Parathyroid adenoma (tissue), 2 donors: ENCODE results near the gene EPB41L4B.

Experiments
- H2AFZ ChIP-seq: fragments of 300-600 bp; sonication (generic); one replicate; pipeline ENCODE4 v1.7.0; 2017; ENCODE audit warnings: antibody characterized with exemption, mild to moderate bottlenecking
- H3K27ac ChIP-seq: fragments of 300-600 bp; sonication (generic); one replicate; pipeline ENCODE4 v1.7.0; 2017
- H3K27me3 ChIP-seq: fragments of 300-600 bp; sonication (generic); one replicate; pipeline ENCODE4 v1.7.0; 2017; ENCODE audit warnings: low read length; ENCODE audit not compliant: control insufficient read depth, insufficient read depth
- H3K36me3 ChIP-seq: fragments of 300-600 bp; sonication (generic); one replicate; pipeline ENCODE4 v1.7.0; 2017; ENCODE audit warnings: low read length; ENCODE audit not compliant: control insufficient read depth, insufficient read depth
- H3K4me1 ChIP-seq: fragments of 300-600 bp; sonication (generic); one replicate; pipeline ENCODE4 v1.7.0; 2017; ENCODE audit warnings: control low read depth
- H3K4me2 ChIP-seq: fragments of 300-600 bp; sonication (generic); one replicate; pipeline ENCODE4 v1.7.0; 2017; ENCODE audit warnings: low read length
- H3K4me3 ChIP-seq: fragments of 300-600 bp; sonication (generic); one replicate; pipeline ENCODE4 v1.7.0; 2017; ENCODE audit warnings: low read depth, low read length
- H3K79me2 ChIP-seq: fragments of 300-600 bp; sonication (generic); one replicate; pipeline ENCODE4 v1.7.0; 2017; ENCODE audit warnings: control low read depth
- H3K9ac ChIP-seq: fragments of 300-600 bp; sonication (generic); one replicate; pipeline ENCODE4 v1.7.0; 2017; ENCODE audit warnings: mild to moderate bottlenecking
- H3K9me3 ChIP-seq: fragments of 300-600 bp; sonication (generic); one replicate; pipeline ENCODE4 v1.7.0; 2017; ENCODE audit warnings: low read length; ENCODE audit not compliant: control insufficient read depth
- CTCF ChIP-seq: fragments of 300-600 bp; sonication (generic); IDR thresholded peaks from one replicate; pipeline ENCODE4 v1.7.0; 2017; ENCODE audit warnings: antibody characterized with exemption, mild to moderate bottlenecking
- donor health status: primary hyperparathyroidism.

Gene EPB41L4B

GRCh38 chr9:109163194-109163593 lies 157.7 kb downstream of the EPB41L4B start:
- H3K27ac ChIP-seq: no peak overlapping the region
- TF ChIP-seq CTCF: no peak
- H2AFZ ChIP-seq: no peak overlapping the region
- H3K4me3 ChIP-seq: no peak overlapping the region
- no peaks in the 10 kb centered on the region for H3K36me3 ChIP-seq
- no peaks in the 10 kb centered on the region for H3K9me3 ChIP-seq
- H3K27me3 ChIP-seq: no peaks in the 10 kb centered on the region
- no peaks in the 10 kb centered on the region for H3K4me1 ChIP-seq
- H3K79me2 ChIP-seq: no peaks in the 10 kb centered on the region
- no peak overlapping the region for H3K4me2 ChIP-seq
- H3K9ac ChIP-seq: no peak overlapping the region

- H3K27me3 ChIP-seq: no peaks in the 10 kb centered on the region
- H2AFZ ChIP-seq: no peak overlapping the region
- no peaks in the 10 kb centered on the region for H3K4me1 ChIP-seq
- no peaks in the 10 kb centered on the region for H3K36me3 ChIP-seq
- TF ChIP-seq CTCF: no peak
- no peaks in the 10 kb centered on the region for H3K79me2 ChIP-seq
- no peak overlapping the region for H3K4me3 ChIP-seq
- no peak overlapping the region for H3K9ac ChIP-seq
- H3K9me3 ChIP-seq: no peaks in the 10 kb centered on the region
- H3K4me2 ChIP-seq: no peak overlapping the region
- H3K27ac ChIP-seq: no peak overlapping the region
Observed at GRCh38 chr9:109162677-109163076, 158.2 kb downstream of the EPB41L4B start.

GRCh38 chr9:109161471-109161870 lies 159.4 kb downstream of the EPB41L4B start:
- Histone ChIP-seq H2AFZ (no peak overlapping the region), H3K4me1 (no peaks in the 10 kb centered on the region), H3K9me3 (no peaks in the 10 kb centered on the region), H3K4me2 (no peak overlapping the region), H3K27me3 (no peaks in the 10 kb centered on the region), H3K36me3 (no peaks in the 10 kb centered on the region), H3K79me2 (no peaks in the 10 kb centered on the region), H3K9ac (no peak overlapping the region), H3K4me3 (no peak overlapping the region), H3K27ac (no peak overlapping the region)
- TF ChIP-seq CTCF: no peak

GRCh38 chr9:109159583-109159982 lies 161.3 kb downstream of the EPB41L4B start:
- Histone ChIP-seq H3K79me2 (no peaks in the 10 kb centered on the region), H3K27ac (no peak overlapping the region), H3K4me2 (no peak overlapping the region), H3K36me3 (no peaks in the 10 kb centered on the region), H3K4me3 (no peak overlapping the region), H3K27me3 (no peaks in the 10 kb centered on the region), H3K9me3 (no peaks in the 10 kb centered on the region), H2AFZ (no peak overlapping the region), H3K4me1 (no peaks in the 10 kb centered on the region), H3K9ac (no peak overlapping the region)
- no peak for TF ChIP-seq CTCF

- Histone ChIP-seq H3K4me2 (no peak overlapping the region), H3K9ac (no peak overlapping the region), H3K79me2 (no peaks in the 10 kb centered on the region), H3K36me3 (no peaks in the 10 kb centered on the region), H2AFZ (no peak overlapping the region), H3K27ac (no peak overlapping the region), H3K27me3 (no peaks in the 10 kb centered on the region), H3K4me3 (no peak overlapping the region), H3K4me1 (no peaks in the 10 kb centered on the region), H3K9me3 (no peaks in the 10 kb centered on the region)
- TF ChIP-seq CTCF: no peak
Observed at GRCh38 chr9:109158651-109159050, 162.2 kb downstream of the EPB41L4B start.
